ENCODE data around the gene TAF1. TPM values are rescaled to one million over a fixed set of nuclear protein-coding genes. Genes with fewer than 3 reads are reported as not detected.

The TAF1 gene, protein sequence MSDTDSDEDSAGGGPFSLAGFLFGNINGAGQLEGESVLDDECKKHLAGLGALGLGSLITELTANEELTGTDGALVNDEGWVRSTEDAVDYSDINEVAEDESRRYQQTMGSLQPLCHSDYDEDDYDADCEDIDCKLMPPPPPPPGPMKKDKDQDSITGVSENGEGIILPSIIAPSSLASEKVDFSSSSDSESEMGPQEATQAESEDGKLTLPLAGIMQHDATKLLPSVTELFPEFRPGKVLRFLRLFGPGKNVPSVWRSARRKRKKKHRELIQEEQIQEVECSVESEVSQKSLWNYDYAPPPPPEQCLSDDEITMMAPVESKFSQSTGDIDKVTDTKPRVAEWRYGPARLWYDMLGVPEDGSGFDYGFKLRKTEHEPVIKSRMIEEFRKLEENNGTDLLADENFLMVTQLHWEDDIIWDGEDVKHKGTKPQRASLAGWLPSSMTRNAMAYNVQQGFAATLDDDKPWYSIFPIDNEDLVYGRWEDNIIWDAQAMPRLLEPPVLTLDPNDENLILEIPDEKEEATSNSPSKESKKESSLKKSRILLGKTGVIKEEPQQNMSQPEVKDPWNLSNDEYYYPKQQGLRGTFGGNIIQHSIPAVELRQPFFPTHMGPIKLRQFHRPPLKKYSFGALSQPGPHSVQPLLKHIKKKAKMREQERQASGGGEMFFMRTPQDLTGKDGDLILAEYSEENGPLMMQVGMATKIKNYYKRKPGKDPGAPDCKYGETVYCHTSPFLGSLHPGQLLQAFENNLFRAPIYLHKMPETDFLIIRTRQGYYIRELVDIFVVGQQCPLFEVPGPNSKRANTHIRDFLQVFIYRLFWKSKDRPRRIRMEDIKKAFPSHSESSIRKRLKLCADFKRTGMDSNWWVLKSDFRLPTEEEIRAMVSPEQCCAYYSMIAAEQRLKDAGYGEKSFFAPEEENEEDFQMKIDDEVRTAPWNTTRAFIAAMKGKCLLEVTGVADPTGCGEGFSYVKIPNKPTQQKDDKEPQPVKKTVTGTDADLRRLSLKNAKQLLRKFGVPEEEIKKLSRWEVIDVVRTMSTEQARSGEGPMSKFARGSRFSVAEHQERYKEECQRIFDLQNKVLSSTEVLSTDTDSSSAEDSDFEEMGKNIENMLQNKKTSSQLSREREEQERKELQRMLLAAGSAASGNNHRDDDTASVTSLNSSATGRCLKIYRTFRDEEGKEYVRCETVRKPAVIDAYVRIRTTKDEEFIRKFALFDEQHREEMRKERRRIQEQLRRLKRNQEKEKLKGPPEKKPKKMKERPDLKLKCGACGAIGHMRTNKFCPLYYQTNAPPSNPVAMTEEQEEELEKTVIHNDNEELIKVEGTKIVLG (N-terminal part only)
- 10 to 100 TPM; 53.5 to 80.4 (median 64.8) TPM for total RNA-seq

DNA sequence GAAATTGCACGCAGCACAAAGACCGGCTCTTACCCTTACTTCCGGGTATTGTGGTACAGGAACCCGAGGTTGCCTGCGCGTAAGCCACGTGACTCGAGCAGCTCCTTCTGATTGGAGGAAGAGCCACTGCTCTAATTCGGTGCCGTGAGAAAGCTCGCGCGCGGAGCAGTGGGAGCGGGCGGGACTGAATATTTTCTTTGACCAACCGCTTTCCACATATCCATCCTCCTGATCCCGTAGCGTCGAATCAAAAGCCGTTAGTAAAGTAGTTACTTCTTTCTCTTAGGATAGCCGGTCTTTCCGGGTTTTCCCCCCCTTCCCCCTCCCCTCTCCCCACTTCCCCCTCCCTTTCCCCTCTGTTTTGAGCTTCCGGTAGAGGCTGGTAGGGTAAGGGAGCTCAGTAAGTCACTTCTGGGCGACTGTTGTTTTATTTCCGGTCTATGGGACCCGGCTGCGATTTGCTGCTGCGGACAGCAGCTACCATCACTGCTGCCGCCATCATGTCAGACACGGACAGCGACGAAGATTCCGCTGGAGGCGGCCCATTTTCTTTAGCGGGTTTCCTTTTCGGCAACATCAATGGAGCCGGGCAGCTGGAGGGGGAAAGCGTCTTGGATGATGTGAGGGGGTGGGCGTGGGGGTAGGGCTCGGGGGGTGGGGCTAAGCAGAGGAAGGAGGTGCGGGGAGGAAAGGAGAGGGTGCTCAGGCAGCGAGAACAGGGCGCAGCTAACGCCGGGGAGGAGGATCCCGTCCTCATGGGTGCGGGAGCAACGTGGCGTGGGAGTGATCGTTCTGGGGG lies at the start of gene TAF1:
Gene TAF1, plus strand, starts transcription at position 483 of the 799 bp plus-strand sequence. Its CDS starts 18 bp downstream, at position 501.
- TF ChIP-seq, protein P1, sequence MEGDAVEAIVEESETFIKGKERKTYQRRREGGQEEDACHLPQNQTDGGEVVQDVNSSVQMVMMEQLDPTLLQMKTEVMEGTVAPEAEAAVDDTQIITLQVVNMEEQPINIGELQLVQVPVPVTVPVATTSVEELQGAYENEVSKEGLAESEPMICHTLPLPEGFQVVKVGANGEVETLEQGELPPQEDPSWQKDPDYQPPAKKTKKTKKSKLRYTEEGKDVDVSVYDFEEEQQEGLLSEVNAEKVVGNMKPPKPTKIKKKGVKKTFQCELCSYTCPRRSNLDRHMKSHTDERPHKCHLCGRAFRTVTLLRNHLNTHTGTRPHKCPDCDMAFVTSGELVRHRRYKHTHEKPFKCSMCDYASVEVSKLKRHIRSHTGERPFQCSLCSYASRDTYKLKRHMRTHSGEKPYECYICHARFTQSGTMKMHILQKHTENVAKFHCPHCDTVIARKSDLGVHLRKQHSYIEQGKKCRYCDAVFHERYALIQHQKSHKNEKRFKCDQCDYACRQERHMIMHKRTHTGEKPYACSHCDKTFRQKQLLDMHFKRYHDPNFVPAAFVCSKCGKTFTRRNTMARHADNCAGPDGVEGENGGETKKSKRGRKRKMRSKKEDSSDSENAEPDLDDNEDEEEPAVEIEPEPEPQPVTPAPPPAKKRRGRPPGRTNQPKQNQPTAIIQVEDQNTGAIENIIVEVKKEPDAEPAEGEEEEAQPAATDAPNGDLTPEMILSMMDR (IDR thresholded peaks at IDR 0.05; ENCODE audit: low read depth), result no peak

DNA sequence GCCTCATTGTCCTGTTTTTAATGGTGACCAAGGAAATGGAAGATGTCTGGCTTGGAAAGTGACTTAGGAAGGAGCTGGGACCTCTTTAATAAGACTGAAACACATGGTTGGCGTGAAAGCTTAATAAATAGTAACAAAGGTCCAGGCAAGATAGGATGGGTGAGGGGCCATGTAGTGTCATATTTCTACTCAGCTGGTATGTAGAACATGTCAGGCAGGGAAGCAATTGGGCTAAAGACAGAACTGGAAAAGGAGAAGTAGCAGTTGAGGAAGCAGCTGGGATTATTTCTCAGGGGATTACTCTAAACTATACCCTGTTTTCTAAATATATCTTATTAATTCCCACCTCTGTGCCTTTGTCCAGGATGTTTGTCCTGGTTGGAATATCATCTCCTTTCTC lies 46.0 kb upstream of the TAF1 start:
- TF ChIP-seq, protein P1 (IDR thresholded peaks at IDR 0.05; ENCODE audit: low read depth), result no peak

DNA sequence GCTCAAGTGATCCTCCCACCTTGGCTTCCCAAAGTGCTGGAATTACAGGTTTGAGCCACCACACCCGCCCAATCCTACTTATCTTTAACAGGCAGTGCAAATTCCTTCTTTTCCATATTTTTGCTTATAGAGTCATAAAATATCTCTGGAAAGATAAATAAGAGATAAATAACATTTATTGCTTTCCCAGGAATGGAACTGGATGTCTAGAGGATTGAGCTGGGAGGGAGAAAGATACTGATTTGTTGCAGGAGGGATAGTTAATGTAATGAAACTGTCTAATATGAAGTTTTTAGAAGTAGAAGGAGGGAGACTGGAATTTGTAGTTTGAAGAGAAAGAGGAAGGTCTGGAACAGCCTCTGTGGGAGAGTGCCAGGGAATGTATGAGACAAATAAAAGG lies 44.4 kb upstream of the TAF1 start:
- TF ChIP-seq, protein P1 (IDR thresholded peaks at IDR 0.05; ENCODE audit: low read depth), result no peak

DNA sequence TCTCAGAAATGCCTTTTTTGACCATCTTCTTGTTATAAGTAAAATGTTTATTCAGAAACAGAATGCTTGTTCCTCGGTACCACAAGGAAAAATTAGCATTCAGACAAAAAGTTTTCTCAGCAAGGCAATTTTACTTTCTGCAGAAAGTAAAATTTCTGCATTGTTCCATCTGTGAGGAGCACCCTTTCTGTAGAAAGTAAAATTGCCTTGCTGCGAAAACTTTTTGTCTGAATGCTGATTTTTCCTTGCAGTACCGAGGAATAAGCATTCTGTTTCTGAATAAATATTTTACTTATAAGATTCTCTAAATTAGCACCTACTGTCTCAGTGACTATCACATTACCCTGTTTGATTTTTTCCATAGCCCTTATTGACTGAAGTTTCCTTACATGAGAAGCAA lies 39.8 kb upstream of the TAF1 start:
- TF ChIP-seq, protein P1 (IDR thresholded peaks at IDR 0.05; ENCODE audit: low read depth), result no peak

DNA sequence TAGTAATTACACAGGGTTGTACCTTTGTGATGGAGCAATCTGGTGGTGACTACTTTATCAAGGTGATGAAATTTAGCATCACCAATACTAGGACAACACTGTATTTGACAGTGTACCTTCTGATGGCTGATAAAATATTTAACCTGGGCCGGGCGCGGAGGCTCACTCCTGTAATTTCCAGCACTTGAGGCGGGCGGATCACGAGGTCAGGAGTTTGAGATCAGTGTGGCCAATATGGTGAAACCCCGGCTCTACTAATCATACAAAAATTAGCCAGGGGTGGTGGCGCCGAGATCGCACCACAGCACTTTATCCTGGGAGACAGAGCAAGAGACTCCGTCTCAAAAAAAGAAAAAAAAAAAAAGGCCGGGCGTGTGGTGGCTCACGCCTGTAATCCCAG lies 1.9 kb upstream of the TAF1 start:
- TF ChIP-seq, protein P1 (IDR thresholded peaks at IDR 0.05; ENCODE audit: low read depth), result no peak

DNA sequence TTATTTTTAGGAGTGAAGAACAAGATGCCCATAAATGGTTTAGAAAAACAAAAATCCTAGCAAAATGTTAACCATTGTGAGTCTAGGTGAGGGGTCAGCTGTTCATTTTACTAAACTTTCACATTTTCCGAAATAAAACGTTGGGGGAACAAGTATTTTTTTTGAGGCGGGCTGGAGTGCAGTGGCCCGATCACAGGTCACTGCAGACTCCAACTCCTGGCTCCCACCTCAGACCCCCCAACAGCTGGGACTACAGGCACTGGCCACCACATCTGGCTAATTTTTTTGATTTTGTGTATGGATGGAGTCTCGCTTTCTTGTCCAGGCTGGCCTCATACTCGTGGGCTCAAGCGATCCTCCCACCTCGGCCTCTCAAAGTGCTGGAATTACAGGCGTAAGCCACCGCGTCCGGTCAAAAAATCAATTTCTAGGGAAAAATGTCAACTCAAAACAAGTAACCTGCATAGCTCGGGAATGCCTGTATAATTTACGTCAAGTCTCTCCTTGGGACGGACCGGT lies 742 bp upstream of the TAF1 start:
- TF ChIP-seq, protein P1 (IDR thresholded peaks at IDR 0.05; ENCODE audit: low read depth), result no peak
